HG02970 (cell line): Measurements from ENCODE around the gene FAM53A.
"Not testable (repeated sequence)": the region's sequence is repeated elsewhere in the genome, so short reads cannot be mapped to it uniquely, and the experiment has no call there.

ENCODE experiments used
- ATAC-seq: cut with Tn5 transposase; IDR thresholded peaks from one replicate; pipeline ENCODE4 v1.9.1; 2021; ENCODE audit warnings: mild to moderate bottlenecking, moderate library complexity, moderate number of reproducible peaks; ENCODE audit not compliant: unreplicated experiment, low FRiP score

Gene FAM53A

GRCh38 chr4:1609901-1610790, 74.0 kb downstream of the FAM53A start:
- ATAC-seq, result no peak

DNA sequence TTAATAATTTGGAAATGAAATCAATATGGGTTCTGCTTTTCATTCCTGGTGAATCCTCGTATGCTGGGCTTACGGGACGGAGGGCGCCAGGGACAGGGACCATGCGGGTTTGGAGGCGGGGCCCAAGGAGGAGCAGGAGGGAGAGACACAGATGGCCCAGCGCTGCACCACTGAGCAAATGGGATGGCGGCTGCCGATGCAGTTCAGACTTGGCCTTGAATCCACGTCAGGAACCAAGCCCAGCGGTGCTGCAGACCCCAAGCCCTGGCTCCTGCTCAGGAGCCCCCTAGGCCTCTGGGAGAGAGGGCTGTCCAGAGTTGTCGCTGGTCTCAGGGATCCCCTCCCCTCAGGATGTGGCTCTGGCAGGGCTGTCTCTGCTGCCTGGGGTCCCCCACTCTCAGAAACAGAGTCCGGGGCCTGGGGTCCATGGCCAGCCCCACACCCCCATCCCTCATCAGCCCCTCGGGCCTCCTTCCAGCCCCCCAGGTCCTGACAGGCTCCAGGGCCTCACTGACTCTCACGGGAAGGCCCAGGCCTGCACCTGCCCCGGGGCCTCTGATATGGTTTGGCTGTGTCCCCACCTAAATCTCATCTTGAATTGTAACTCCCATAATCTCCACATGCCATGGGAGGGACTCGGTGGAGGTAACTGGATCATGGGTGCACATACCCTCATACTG, 75.2 kb downstream of the FAM53A start:
- no peak for ATAC-seq

GRCh38 chr4:1608196-1608820, 75.8 kb downstream of the FAM53A start:
- ATAC-seq, result no peak

DNA sequence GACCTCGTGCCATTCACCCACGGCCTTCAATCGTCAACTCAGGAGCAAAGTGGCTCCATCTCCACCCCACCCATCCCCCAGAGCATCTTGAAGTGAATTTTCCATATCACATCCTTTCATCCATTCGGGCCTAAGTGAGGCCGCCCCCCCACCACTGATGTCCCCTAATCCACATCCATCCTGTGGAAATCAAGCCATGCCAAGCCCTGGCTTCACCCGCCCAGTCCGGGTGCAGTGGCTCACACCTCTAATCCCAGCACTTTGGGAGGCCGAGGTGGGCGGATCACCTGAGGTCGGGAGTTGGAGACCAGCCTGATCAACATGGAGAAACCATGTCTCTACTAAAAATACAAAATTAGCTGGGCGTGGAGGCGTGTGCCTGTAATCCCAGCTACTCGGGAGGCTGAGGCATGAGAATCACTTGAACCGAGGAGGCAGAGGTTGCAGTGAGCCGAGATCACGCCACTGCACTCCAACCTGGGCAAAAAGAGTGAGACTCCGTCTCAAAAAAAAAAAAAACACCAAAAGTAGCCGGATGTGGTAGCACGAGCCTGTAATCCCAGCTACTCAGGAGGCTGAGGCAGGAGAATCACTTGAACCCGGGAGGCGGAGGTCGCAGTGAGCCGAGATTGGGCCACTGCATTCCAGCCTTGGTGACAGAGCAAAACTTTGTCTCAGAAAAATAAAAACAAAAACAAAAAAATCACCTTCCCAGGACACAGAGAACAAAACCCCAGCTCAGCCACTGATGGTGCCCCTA, 76.5 kb downstream of the FAM53A start:
- ATAC-seq, result not testable (repeated sequence)

DNA sequence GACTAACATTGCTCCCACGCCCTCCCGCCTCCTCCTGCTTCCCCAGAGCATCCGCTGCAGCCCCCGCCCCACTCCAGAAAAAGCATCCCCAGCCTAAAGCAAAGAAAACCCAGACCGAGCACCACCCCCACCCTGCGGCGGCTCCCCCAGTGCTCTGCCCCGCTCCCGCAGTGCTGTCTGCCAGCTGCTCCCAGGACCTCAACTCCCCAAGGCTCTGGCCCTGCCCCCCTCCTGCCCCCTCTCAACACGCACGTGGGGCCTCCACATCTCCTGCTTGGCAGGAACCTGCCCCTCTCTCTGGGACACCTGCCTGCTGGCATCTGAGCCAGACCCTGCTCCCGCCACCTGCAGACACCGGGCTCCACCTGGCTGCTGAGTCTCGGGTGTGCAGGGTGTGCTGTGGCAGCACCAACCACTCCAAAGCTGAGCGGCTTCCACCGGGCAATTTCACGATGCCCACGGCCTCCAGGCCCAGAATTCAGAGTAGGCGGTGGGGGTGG, 79.4 kb downstream of the FAM53A start:
- ATAC-seq, result no peak

DNA sequence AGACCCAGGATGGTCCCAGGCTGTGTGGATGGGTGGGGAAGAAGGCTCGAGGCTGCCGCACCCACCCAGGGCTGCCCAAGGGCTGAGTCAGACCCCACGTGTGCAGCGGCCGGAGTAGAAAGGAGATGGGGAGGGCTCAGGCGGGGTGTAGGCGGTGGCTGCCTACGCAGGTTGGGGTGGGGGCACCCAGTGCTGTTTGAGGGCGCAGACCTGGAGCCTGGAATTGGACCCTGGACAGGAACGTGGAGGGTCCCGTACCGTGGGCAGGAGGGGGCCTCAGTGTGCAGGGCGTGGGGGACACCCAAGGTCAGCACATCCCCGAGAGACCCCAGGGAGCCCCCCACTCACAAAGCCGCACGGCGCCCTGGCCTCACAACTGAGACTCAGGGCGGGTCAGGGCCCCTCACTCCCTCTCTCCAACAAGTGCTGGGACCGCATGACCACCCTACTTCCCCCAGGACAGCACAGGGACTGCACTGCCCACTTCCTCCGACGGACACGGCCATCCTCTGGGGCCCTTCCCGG, 79.9 kb downstream of the FAM53A start:
- ATAC-seq, result no peak

GRCh38 chr4:1603413-1604135, 80.5 kb downstream of the FAM53A start:
- no peak for ATAC-seq

- no peak for ATAC-seq
Observed at GRCh38 chr4:1602655-1603412, 81.3 kb downstream of the FAM53A start.

GRCh38 chr4:1601852-1602654, 82.1 kb downstream of the FAM53A start:
- no peak for ATAC-seq

GRCh38 chr4:1601533-1601835, 82.6 kb downstream of the FAM53A start:
- ATAC-seq, result no peak

- no peak for ATAC-seq
Observed at GRCh38 chr4:1600811-1601532, 83.1 kb downstream of the FAM53A start.

GRCh38 chr4:1600211-1600780, 83.8 kb downstream of the FAM53A start:
- ATAC-seq, result no peak

GRCh38 chr4:1599491-1600210, 84.5 kb downstream of the FAM53A start:
- ATAC-seq, result no peak

GRCh38 chr4:1599026-1599481, 85.1 kb downstream of the FAM53A start:
- no peak for ATAC-seq

DNA sequence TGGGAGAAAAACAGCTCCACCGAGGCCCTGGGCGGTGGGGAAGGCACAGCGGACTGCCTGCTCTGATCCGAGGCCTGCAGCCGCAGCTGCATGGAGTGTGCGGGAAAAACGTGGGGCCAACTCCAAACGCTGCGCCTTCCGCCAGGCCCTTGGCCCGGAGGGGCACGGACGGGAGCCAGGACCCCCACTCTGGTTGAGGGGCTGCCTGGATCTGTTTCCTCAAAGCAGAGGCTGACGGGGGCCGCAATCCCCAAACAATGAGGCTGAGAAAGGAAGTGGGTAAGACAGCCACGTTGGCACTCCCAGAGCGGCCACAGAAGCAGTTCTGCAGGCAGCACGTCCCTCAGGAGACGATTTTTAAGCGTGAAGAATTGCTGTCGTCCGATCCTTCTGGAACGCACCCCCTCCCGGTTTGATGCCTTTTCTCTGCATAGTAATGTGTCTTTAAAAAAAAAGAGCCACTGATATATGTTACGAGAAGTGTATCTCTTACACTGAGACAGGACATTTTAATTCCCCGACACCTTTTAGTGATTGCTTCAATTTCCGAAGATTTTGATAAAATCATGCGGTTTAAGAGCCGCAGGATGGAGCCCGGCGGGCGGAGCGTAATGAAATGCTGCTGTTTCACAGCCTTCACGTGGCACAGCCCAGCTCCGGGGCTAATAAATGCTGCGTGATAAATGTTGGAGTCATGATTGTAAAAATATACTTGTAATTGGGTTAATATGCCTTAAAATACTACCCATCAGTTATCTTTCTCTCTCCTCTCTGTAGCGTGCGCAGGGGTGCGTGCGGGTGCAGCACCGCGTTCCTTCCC, 85.7 kb downstream of the FAM53A start:
- no peak for ATAC-seq
